Fibroblast of pulmonary artery (primary cell): ENCODE results near the gene EPYC.

ENCODE experiments used
- DNase-seq: peaks from one replicate; pipeline ENCODE4 v3.0.0-alpha.2; 2010; ENCODE audit warnings: low read depth
- H3K4me3 ChIP-seq: replicated peaks from 2 replicates; pipeline ENCODE4 v1.5.1; 2011; ENCODE audit warnings: low read depth, mild to moderate bottlenecking, control low read depth, low read length, moderate library complexity
- CTCF ChIP-seq: IDR thresholded peaks from 2 replicates; pipeline ENCODE4 v1.5.1; 2011; ENCODE audit warnings: mild to moderate bottlenecking, control low read depth, low read length, inconsistent platforms; ENCODE audit errors: missing control alignments

Gene EPYC

GRCh38 chr12:90972226-90972625 is 32.5 kb downstream of the EPYC start:
- no peak for DNase-seq
- no peak for TF ChIP-seq CTCF
- H3K4me3 ChIP-seq: no peak overlapping the region

GRCh38 chr12:90970911-90971310 is 33.9 kb downstream of the EPYC start:
- DNase-seq: no peak
- no peak for TF ChIP-seq CTCF
- no peak overlapping the region for H3K4me3 ChIP-seq

GRCh38 chr12:90970471-90970870 is 34.3 kb downstream of the EPYC start:
- DNase-seq: no peak
- no peak for TF ChIP-seq CTCF
- no peak overlapping the region for H3K4me3 ChIP-seq

- no peak for DNase-seq
- no peak overlapping the region for H3K4me3 ChIP-seq
- TF ChIP-seq CTCF: no peak
These were observed 34.9 kb downstream of the EPYC start for GRCh38 chr12:90969851-90970250.

- TF ChIP-seq CTCF: no peak
- H3K4me3 ChIP-seq: no peak overlapping the region
- no peak for DNase-seq
These were observed 35.4 kb downstream of the EPYC start for GRCh38 chr12:90969346-90969745.

- no peak for DNase-seq
- TF ChIP-seq CTCF: no peak
- no peak overlapping the region for H3K4me3 ChIP-seq
These were observed 39.6 kb downstream of the EPYC start for GRCh38 chr12:90965204-90965603.

GRCh38 chr12:90964616-90965015 is 40.2 kb downstream of the EPYC start:
- no peak for DNase-seq
- no peak overlapping the region for H3K4me3 ChIP-seq
- no peak for TF ChIP-seq CTCF
